GM12878 (cell line): ENCODE measurements around the gene KDM5B. TPM values are rescaled to one million over a fixed set of nuclear protein-coding genes. Genes with fewer than 3 reads are reported as not detected.
"Not testable (repeated sequence)": the region's sequence is repeated elsewhere in the genome, so short reads cannot be mapped to it uniquely, and the experiment has no call there.

Experiments
- ATAC-seq: fragments of 200-7000 bp; cut with Tn5 transposase; 3 replicates; pipeline ENCODE4 v1.9.1; 2020; ENCODE audit warnings: mild to moderate bottlenecking, moderate library complexity
- BruUV-seq: library from RNA; stranded (reverse); fragments of 400-500 nt; replicated peaks from 2 replicates; lab custom pipeline; 2021; lab: Mats Ljungman, UMichigan
- CTCF ChIA-PET: fragments of 300-600 bp; sonication (Branson Sonifier 250); formaldehyde crosslinking; extraction: SDS; loops from one replicate; lab custom pipeline; 2021; ENCODE audit warnings: inconsistent platforms; lab: Yijun Ruan, JAX
- POLR2A ChIA-PET: fragments of 350-600 bp; formaldehyde crosslinking; extraction: SDS; loops from one replicate; lab custom pipeline; 2021; ENCODE audit warnings: inconsistent platforms; lab: Charles Lee
- RAD21 ChIA-PET: fragments of 300-600 bp; sonication (Branson Sonifier 250); formaldehyde crosslinking; loops from one replicate; lab custom pipeline; 2023; ENCODE audit warnings: antibody characterized with exemption; ENCODE audit not compliant: unreplicated experiment; lab: Charles Lee
- SMC1A ChIA-PET: fragments of 300-600 bp; sonication (Branson Sonifier 250); formaldehyde crosslinking; loops from one replicate; lab custom pipeline; 2023; ENCODE audit not compliant: unreplicated experiment, uncharacterized antibody; lab: Charles Lee
- DNase-seq: peaks from one replicate; pipeline ENCODE4 v3.0.0-alpha.2; 2011; ENCODE audit warnings: low read depth, low spot score
- FAIRE-seq: peaks from 3 replicates; lab custom pipeline; 2011; peaks lifted over from hg19 to GRCh38; lab: Jason Lieb, UNC
- H2AFZ ChIP-seq: 2 replicates; pipeline ENCODE4 v1.6.0; 2011; ENCODE audit warnings: low read depth, low read length, control low read depth; ENCODE audit not compliant: control insufficient read depth
- H3K27ac ChIP-seq: 2 replicates; pipeline ENCODE4 v1.5.1; 2011; ENCODE audit warnings: control low read depth; ENCODE audit not compliant: control insufficient read depth, insufficient read depth
- H3K27me3 ChIP-seq, 2 experiments: replicated peaks in 1 of 2; 2 replicates each; pipeline versions ENCODE4 v1.6.0 to v1.6.1; 2011; ENCODE audit warnings: low read length in 1 of 2; ENCODE audit not compliant: control insufficient read depth in 2 of 2, insufficient read depth in 2 of 2
- H3K36me3 ChIP-seq, 2 experiments: 2 replicates each; pipeline ENCODE4 v1.5.1; 2011; ENCODE audit warnings: low read length in 1 of 2; ENCODE audit not compliant: control insufficient read depth in 2 of 2, insufficient read depth in 2 of 2
- H3K4me1 ChIP-seq: 2 replicates; pipeline ENCODE4 v1.6.1; 2011; ENCODE audit warnings: mild to moderate bottlenecking, low read length, moderate library complexity, mixed read lengths; ENCODE audit not compliant: control insufficient read depth, insufficient read depth
- H3K4me2 ChIP-seq: 2 replicates; pipeline ENCODE4 v1.6.0; 2011; ENCODE audit warnings: control low read depth; ENCODE audit not compliant: control insufficient read depth, insufficient read depth
- H3K4me3 ChIP-seq: fragments of 200-600 bp; sonication (generic); 2 replicates; pipeline ENCODE4 v1.5.1; 2016
- H3K79me2 ChIP-seq: 2 replicates; pipeline ENCODE4 v1.6.0; 2011; ENCODE audit warnings: low read length; ENCODE audit not compliant: control insufficient read depth, insufficient read depth
- H3K9ac ChIP-seq: 2 replicates; pipeline ENCODE4 v1.8.0; 2011; ENCODE audit warnings: low read length, control low read depth, mixed read lengths; ENCODE audit not compliant: control insufficient read depth, insufficient read depth
- H3K9me3 ChIP-seq: replicated peaks from 3 replicates; pipeline ENCODE4 v1.5.1; 2011; ENCODE audit warnings: mild to moderate bottlenecking, low read length; ENCODE audit not compliant: control insufficient read depth, insufficient read depth
- H4K20me1 ChIP-seq: 2 replicates; pipeline ENCODE4 v1.6.0; 2011; ENCODE audit not compliant: control insufficient read depth, insufficient read depth
- PML ChIP-seq: IDR thresholded peaks from 2 replicates; pipeline ENCODE4 v1.6.1; 2012; ENCODE audit warnings: low read length, inconsistent platforms
- ZZZ3 ChIP-seq: IDR thresholded peaks from 2 replicates; pipeline ENCODE4 v1.6.1; 2011; ENCODE audit warnings: low read depth; ENCODE audit not compliant: control insufficient read depth, insufficient read length
- WGBS: methylation state at CpG from one replicate; pipeline ENCODE4 v1.1.6; 2016; ENCODE audit warnings: low lambda C conversion rate; ENCODE audit not compliant: insufficient replicate concordance, insufficient coverage; ENCODE audit errors: missing lambda C conversion rate; 5-methylcytosine and 5-hydroxymethylcytosine counted together
- in situ Hi-C: fragments of 300-500 bp; cut with MboI; formaldehyde crosslinking; loops from 9 replicates; pipeline ENCODE4 v1.14.3; 2018; ENCODE audit warnings: mixed read lengths
- intact Hi-C: fragments of 100-400 bp; cut with micrococcal nuclease; formaldehyde crosslinking; loops from one replicate; pipeline ENCODE4 v1.14.2; 2022; ENCODE audit not compliant: unreplicated experiment
- polyA plus RNA-seq, 11 experiments: library from polyadenylated mRNA; depleted of rRNA in 4 of 11; unstranded in 6 of 11; stranded (reverse) in 5 of 11; fragments of >200 nt; fragmentation: Nextera tagmentation in 4 of 11; fragmentation: Illumina TruSeq in 1 of 11; extraction: Ambion mirVana in 4 of 11; extraction: Trizol in 1 of 11; gene quantifications; 1 replicate in 1 of 11; 2 replicates in 10 of 11; pipeline versions ENCODE4 v1.2.1 to v1.2.3, GENCODE V29; 2011 to 2016; ENCODE audit warnings: inconsistent platforms in 2 of 11, missing spikeins in 2 of 11, low read depth in 1 of 11
- total RNA-seq, 4 experiments: library from RNA; depleted of rRNA in 3 of 4; stranded (reverse); fragments of >200 nt in 3 of 4; fragmentation: Illumina TruSeq in 1 of 4; extraction: Trizol in 1 of 4; gene quantifications; 2 replicates each; pipeline versions ENCODE4 v1.2.1 to v1.2.3, GENCODE V29; 2013 to 2021

Gene KDM5B
- total and polyA plus RNA-seq, 10 of the 15 experiments (the other 5 are each of a cell fraction or from before 2014, with no cell fraction given) = 1.7 to 26.6 (median 8.1) TPM

GRCh38 chr1:202716654-202717053 is 91.6 kb downstream of the KDM5B start:
- in situ Hi-C loops = no loop called here
- H4K20me1 ChIP-seq = no peaks in the 10 kb centered on the region; the same call in 1 of the 2 replicates
- DNase-seq (no peak), FAIRE-seq (no peak), ATAC-seq (no peak)
- no TSS peak for BruUV-seq
- TF ChIP-seq PML (no peak), ZZZ3 (no peak)
- H3K36me3 ChIP-seq = no peaks in the 10 kb centered on the region
- H3K4me1 ChIP-seq = no peaks in the 10 kb centered on the region
- intact Hi-C loops = loop anchor here (10.0 kb wide), 1 partner anchor 142 kb away; no protein-coding TSS in a partner anchor
- H3K4me3 ChIP-seq = no peak overlapping the region
- CTCF ChIA-PET = interaction anchor here (1.1 to 2.6 kb wide), 6 partner anchors 9 to 524 kb away, joined by 3 to 7 read pairs (median 4); partner anchors contain the start of gene UBE2T
- H3K4me2 ChIP-seq = no peak overlapping the region
- no peak overlapping the region for H3K27ac ChIP-seq
- SMC1A ChIA-PET = interaction anchor here (0.5 to 2.5 kb wide), 6 partner anchors 7 to 318 kb away, joined by 3 to 10 read pairs (median 3); no protein-coding TSS in a partner anchor
- H3K79me2 ChIP-seq = no peaks in the 10 kb centered on the region
- peaks cover under 1 to 13% of the 10 kb centered on the region in 2 experiments for H3K27me3 ChIP-seq
- POLR2A ChIA-PET = no interaction called here
- 11% methylated on average over 2 of the region's 2 CpGs for WGBS
- H3K9ac ChIP-seq = no peak overlapping the region
- no peaks in the 10 kb centered on the region for H3K9me3 ChIP-seq
- RAD21 ChIA-PET = interaction anchor here (1.0 kb wide), 1 partner anchor 19 kb away, joined by 3 read pairs; no protein-coding TSS in a partner anchor
- no peak overlapping the region for H2AFZ ChIP-seq

DNA sequence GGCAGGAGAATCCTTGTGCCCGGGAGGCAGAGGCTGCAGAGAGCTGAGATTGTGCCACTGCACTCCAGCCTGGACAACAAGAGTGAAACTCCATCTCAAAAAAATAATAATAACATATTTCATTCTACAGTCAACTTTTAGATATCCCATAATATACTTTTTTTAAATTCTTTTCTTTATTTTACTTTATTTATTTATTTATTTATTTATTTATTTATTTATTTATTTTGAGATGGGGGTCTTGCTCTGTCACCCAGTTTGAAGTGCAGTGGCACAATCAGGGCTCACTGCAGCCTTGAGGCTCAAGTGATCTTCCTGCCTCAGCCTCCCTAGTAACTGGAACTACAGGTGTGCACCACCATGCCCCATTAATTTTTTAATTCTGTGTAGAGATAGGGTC is 94.0 kb downstream of the KDM5B start:
- ATAC-seq, BruUV-seq, H3K4me1 ChIP-seq, H3K4me3 ChIP-seq, in situ Hi-C loops, DNase-seq, H3K9ac ChIP-seq, H3K36me3 ChIP-seq, H3K79me2 ChIP-seq, H3K27ac ChIP-seq, H2AFZ ChIP-seq, H4K20me1 ChIP-seq, H3K9me3 ChIP-seq, FAIRE-seq, H3K4me2 ChIP-seq: not testable (repeated sequence)
- WGBS = 50% methylated on average over 1 of the region's 1 CpG
- ChIA-PET CTCF (interaction anchor here (0.7 to 1.2 kb wide), 5 partner anchors 8 to 477 kb away, joined by 3 to 6 read pairs (median 3); no protein-coding TSS in a partner anchor), RAD21 (interaction anchor here (1.6 kb wide), 1 partner anchor 370 kb away, joined by 4 read pairs; no protein-coding TSS in a partner anchor), SMC1A (interaction anchor here (0.6 kb wide), 1 partner anchor 10 kb away, joined by 3 read pairs; no protein-coding TSS in a partner anchor), POLR2A (interaction anchor here (0.7 kb wide), 1 partner anchor 1156 kb away, joined by 4 read pairs; no protein-coding TSS in a partner anchor)
- intact Hi-C loops = loop anchor here (10.0 kb wide), 1 partner anchor 139 kb away; no protein-coding TSS in a partner anchor
- peaks cover 7 to 17% of the 10 kb centered on the region in 2 experiments for H3K27me3 ChIP-seq
